ENCODE results near the gene SERPINE3.

DNA sequence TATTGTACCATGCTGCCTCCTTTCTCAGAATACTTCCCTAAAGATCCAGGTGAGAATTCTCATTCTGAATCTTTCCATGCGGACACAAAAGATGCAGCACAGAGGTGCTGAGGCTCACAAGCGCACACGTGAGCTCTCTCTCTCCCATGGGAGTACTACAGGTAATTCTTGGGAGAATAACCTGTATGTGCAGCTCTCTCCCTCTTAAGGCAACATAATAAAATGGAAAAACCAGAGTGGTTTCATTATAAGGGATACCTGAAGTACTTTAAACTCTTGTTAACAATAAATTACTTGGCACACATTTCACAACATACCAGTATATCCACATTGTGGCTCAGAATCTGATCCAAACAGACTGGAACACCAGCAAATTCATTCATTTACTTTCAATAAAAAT lies 72.9 kb downstream of the SERPINE3 start:
- TF ChIP-seq, protein P1, sequence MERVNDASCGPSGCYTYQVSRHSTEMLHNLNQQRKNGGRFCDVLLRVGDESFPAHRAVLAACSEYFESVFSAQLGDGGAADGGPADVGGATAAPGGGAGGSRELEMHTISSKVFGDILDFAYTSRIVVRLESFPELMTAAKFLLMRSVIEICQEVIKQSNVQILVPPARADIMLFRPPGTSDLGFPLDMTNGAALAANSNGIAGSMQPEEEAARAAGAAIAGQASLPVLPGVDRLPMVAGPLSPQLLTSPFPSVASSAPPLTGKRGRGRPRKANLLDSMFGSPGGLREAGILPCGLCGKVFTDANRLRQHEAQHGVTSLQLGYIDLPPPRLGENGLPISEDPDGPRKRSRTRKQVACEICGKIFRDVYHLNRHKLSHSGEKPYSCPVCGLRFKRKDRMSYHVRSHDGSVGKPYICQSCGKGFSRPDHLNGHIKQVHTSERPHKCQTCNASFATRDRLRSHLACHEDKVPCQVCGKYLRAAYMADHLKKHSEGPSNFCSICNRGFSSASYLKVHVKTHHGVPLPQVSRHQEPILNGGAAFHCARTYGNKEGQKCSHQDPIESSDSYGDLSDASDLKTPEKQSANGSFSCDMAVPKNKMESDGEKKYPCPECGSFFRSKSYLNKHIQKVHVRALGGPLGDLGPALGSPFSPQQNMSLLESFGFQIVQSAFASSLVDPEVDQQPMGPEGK (CRISPR knock-in tag; IDR thresholded peaks at IDR 0.05; ENCODE audit: borderline replicate concordance): no peak
- TF ChIP-seq, protein P2, sequence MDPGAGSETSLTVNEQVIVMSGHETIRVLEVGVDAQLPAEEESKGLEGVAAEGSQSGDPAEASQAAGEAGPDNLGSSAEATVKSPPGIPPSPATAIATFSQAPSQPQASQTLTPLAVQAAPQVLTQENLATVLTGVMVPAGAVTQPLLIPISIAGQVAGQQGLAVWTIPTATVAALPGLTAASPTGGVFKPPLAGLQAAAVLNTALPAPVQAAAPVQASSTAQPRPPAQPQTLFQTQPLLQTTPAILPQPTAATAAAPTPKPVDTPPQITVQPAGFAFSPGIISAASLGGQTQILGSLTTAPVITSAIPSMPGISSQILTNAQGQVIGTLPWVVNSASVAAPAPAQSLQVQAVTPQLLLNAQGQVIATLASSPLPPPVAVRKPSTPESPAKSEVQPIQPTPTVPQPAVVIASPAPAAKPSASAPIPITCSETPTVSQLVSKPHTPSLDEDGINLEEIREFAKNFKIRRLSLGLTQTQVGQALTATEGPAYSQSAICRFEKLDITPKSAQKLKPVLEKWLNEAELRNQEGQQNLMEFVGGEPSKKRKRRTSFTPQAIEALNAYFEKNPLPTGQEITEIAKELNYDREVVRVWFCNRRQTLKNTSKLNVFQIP (CRISPR knock-in tag; IDR thresholded peaks at IDR 0.05; ENCODE audit: borderline replicate concordance, low read depth): no peak
- TF ChIP-seq TCF4 (CRISPR knock-in tag; IDR thresholded peaks at IDR 0.05; ENCODE audit: borderline replicate concordance) (no peak), RARB (CRISPR knock-in tag; IDR thresholded peaks at IDR 0.05) (no peak)

All from SK-N-SH treated with all-trans-retinoic acid at 6 μM for 48 hours (cell line).